ENCODE data around the gene FAM186B. TPM values are rescaled to one million over a fixed set of nuclear protein-coding genes. Genes with fewer than 3 reads are reported as not detected.

The FAM186B gene
- total RNA-seq, 4 donors from 2014 or later = 0.21 to 0.77 (median 0.30) TPM; not detected in 1

DNA sequence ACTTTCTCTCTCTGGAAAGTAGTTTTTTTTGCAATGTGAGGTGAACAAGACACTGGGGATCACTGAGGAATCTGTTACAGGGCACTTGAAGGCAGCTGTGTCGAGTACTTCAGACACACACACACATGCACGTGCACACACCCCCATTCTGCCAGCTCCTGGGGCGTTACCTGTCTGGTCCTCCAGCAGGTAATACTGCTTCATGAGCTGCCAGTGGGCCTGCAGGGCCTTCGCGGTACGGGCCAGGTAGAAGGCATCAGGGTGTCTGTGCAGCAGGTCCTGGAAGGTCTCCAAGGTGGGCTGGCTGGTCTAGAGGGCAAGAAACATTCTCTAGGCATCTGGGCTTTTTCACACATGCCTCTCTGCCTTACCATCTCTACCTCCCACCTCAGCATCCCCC lies 42.6 kb downstream of the FAM186B start:
- no peak for DNase-seq
- H3K4me3 ChIP-seq = no peak overlapping the region
- H3K9me3 ChIP-seq = no peaks in the 10 kb centered on the region
- no peaks in the 10 kb centered on the region for H3K36me3 ChIP-seq
- no peak overlapping the region for H3K27ac ChIP-seq
- TF ChIP-seq POLR2A (IDR thresholded peaks at IDR 0.05) = no peak
- TF ChIP-seq, protein P1, sequence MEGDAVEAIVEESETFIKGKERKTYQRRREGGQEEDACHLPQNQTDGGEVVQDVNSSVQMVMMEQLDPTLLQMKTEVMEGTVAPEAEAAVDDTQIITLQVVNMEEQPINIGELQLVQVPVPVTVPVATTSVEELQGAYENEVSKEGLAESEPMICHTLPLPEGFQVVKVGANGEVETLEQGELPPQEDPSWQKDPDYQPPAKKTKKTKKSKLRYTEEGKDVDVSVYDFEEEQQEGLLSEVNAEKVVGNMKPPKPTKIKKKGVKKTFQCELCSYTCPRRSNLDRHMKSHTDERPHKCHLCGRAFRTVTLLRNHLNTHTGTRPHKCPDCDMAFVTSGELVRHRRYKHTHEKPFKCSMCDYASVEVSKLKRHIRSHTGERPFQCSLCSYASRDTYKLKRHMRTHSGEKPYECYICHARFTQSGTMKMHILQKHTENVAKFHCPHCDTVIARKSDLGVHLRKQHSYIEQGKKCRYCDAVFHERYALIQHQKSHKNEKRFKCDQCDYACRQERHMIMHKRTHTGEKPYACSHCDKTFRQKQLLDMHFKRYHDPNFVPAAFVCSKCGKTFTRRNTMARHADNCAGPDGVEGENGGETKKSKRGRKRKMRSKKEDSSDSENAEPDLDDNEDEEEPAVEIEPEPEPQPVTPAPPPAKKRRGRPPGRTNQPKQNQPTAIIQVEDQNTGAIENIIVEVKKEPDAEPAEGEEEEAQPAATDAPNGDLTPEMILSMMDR (IDR thresholded peaks at IDR 0.05) = no peak
- intact Hi-C loops (cut with DNase I; ENCODE audit: low total_unique reads) = no loop called here
- no peaks in the 10 kb centered on the region for H3K4me1 ChIP-seq
- H3K27me3 ChIP-seq = no peaks in the 10 kb centered on the region

GRCh38 chr12:49562233-49562632 lies 43.2 kb downstream of the FAM186B start:
- no peak for DNase-seq
- Histone ChIP-seq H3K4me1 (no peaks in the 10 kb centered on the region), H3K27me3 (no peaks in the 10 kb centered on the region), H3K27ac (no peak overlapping the region), H3K36me3 (no peaks in the 10 kb centered on the region), H3K9me3 (no peaks in the 10 kb centered on the region), H3K4me3 (no peak overlapping the region)
- no peak for TF ChIP-seq POLR2A (IDR thresholded peaks at IDR 0.05)
- TF ChIP-seq, protein P1 (IDR thresholded peaks at IDR 0.05) = no peak
- intact Hi-C loops (cut with DNase I; ENCODE audit: low total_unique reads) = no loop called here

DNA sequence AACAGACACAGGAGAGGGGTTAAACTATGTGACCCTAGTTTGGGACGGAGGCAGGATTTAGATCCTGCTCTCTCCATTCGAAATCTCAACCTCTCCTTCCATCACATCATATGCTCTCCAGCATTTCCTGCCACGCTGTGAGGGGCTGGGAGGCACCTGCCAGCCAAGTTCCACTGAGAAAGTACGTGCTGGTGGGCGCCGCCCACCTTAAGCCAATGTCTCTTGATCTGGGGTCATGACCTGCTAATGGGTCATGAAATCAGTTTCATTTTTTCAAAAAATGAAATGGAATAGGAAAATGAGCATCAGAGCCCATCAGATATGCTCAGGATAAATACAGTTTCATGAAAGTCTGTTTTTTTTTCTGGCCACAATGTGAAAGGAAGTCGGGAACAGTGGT lies 44.7 kb downstream of the FAM186B start:
- H3K36me3 ChIP-seq = no peaks in the 10 kb centered on the region
- TF ChIP-seq, protein P1 (IDR thresholded peaks at IDR 0.05) = no peak
- no peak for TF ChIP-seq POLR2A (IDR thresholded peaks at IDR 0.05)
- H3K4me3 ChIP-seq = no peak overlapping the region
- no peaks in the 10 kb centered on the region for H3K4me1 ChIP-seq
- no peak for DNase-seq
- H3K9me3 ChIP-seq = no peaks in the 10 kb centered on the region
- H3K27me3 ChIP-seq = no peaks in the 10 kb centered on the region
- intact Hi-C loops (cut with DNase I; ENCODE audit: low total_unique reads) = no loop called here
- no peak overlapping the region for H3K27ac ChIP-seq

GRCh38 chr12:49559011-49559675 lies 46.3 kb downstream of the FAM186B start:
- TF ChIP-seq, protein P1 (IDR thresholded peaks at IDR 0.05) = no peak
- TF ChIP-seq POLR2A (IDR thresholded peaks at IDR 0.05) = no peak
- Histone ChIP-seq H3K4me1 (no peaks in the 10 kb centered on the region), H3K4me3 (no peak overlapping the region), H3K36me3 (no peaks in the 10 kb centered on the region), H3K27ac (no peak overlapping the region), H3K27me3 (no peaks in the 10 kb centered on the region), H3K9me3 (no peaks in the 10 kb centered on the region)
- intact Hi-C loops (cut with DNase I; ENCODE audit: low total_unique reads) = no loop called here
- no peak for DNase-seq

- Histone ChIP-seq H3K4me1 (no peaks in the 10 kb centered on the region), H3K4me3 (no peak overlapping the region), H3K9me3 (no peaks in the 10 kb centered on the region), H3K27me3 (no peaks in the 10 kb centered on the region), H3K36me3 (no peaks in the 10 kb centered on the region), H3K27ac (no peak overlapping the region)
- DNase-seq = no peak
- no peak for TF ChIP-seq POLR2A (IDR thresholded peaks at IDR 0.05)
- TF ChIP-seq, protein P1 (IDR thresholded peaks at IDR 0.05) = no peak
- intact Hi-C loops (cut with DNase I; ENCODE audit: low total_unique reads) = no loop called here
These were observed 46.9 kb downstream of the FAM186B start for GRCh38 chr12:49558526-49558925.
